IPS-15b (cell line): Measurements from ENCODE around the gene POU2AF1.

Experiments used
- H3K27me3 ChIP-seq: one replicate; pipeline ENCODE4 v1.6.1; 2013; ENCODE audit warnings: low read length; ENCODE audit not compliant: control insufficient read depth, insufficient read depth
- H3K36me3 ChIP-seq: one replicate; pipeline ENCODE4 v1.6.1; 2013; ENCODE audit warnings: low read length; ENCODE audit not compliant: control insufficient read depth, insufficient read depth
- H3K4me1 ChIP-seq: one replicate; pipeline ENCODE4 v1.6.1; 2013; ENCODE audit warnings: mild to moderate bottlenecking, low read length; ENCODE audit not compliant: control insufficient read depth, insufficient read depth
- H3K4me3 ChIP-seq: one replicate; pipeline ENCODE4 v1.5.1; 2013; ENCODE audit warnings: low read depth, low read length
- H3K9ac ChIP-seq: one replicate; pipeline ENCODE4 v1.6.1; 2013; ENCODE audit warnings: low read depth, mild to moderate bottlenecking, low read length
- H3K9me3 ChIP-seq: one replicate; pipeline ENCODE4 v1.6.1; 2013; ENCODE audit warnings: mild to moderate bottlenecking, low read length; ENCODE audit not compliant: control insufficient read depth, insufficient read depth

POU2AF1 gene

GRCh38 chr11:111355956-111356659 is 23.0 kb downstream of the POU2AF1 start:
- H3K9ac ChIP-seq, result no peak overlapping the region
- H3K36me3 ChIP-seq, result no peaks in the 10 kb centered on the region
- no peaks in the 10 kb centered on the region for H3K4me1 ChIP-seq
- H3K9me3 ChIP-seq, result no peaks in the 10 kb centered on the region
- H3K27me3 ChIP-seq, result no peaks in the 10 kb centered on the region
- no peak overlapping the region for H3K4me3 ChIP-seq

- Histone ChIP-seq H3K27me3 (no peaks in the 10 kb centered on the region), H3K36me3 (no peaks in the 10 kb centered on the region), H3K9ac (no peak overlapping the region), H3K9me3 (no peaks in the 10 kb centered on the region), H3K4me3 (no peak overlapping the region), H3K4me1 (no peaks in the 10 kb centered on the region)
These were observed 24.0 kb downstream of the POU2AF1 start for GRCh38 chr11:111355101-111355500.

DNA sequence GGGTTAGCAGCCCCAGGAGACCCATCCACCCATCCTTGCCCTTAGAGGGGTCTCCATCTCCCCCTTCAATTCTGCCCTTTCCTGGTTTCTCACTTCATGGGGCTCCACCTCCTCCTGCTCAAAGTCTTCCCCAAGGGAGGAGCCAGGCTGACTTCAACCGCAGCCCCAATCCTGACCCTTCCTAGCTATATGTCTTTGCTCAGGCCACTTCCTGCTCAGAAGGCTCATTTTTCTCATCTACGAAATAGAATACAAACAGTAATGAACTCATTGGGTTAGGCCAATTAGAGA is 24.5 kb downstream of the POU2AF1 start:
- Histone ChIP-seq H3K4me3 (no peak overlapping the region), H3K4me1 (no peaks in the 10 kb centered on the region)

GRCh38 chr11:111353776-111354600 is 25.1 kb downstream of the POU2AF1 start:
- Histone ChIP-seq H3K27me3 (no peaks in the 10 kb centered on the region), H3K36me3 (no peaks in the 10 kb centered on the region), H3K4me3 (no peak overlapping the region), H3K9ac (no peak overlapping the region), H3K4me1 (no peaks in the 10 kb centered on the region), H3K9me3 (no peaks in the 10 kb centered on the region)

More for the DNA sequence above, 24.5 kb downstream of the POU2AF1 start:
- Histone ChIP-seq H3K36me3 (no peaks in the 10 kb centered on the region), H3K9me3 (no peaks in the 10 kb centered on the region), H3K27me3 (no peaks in the 10 kb centered on the region), H3K9ac (no peak overlapping the region)

DNA sequence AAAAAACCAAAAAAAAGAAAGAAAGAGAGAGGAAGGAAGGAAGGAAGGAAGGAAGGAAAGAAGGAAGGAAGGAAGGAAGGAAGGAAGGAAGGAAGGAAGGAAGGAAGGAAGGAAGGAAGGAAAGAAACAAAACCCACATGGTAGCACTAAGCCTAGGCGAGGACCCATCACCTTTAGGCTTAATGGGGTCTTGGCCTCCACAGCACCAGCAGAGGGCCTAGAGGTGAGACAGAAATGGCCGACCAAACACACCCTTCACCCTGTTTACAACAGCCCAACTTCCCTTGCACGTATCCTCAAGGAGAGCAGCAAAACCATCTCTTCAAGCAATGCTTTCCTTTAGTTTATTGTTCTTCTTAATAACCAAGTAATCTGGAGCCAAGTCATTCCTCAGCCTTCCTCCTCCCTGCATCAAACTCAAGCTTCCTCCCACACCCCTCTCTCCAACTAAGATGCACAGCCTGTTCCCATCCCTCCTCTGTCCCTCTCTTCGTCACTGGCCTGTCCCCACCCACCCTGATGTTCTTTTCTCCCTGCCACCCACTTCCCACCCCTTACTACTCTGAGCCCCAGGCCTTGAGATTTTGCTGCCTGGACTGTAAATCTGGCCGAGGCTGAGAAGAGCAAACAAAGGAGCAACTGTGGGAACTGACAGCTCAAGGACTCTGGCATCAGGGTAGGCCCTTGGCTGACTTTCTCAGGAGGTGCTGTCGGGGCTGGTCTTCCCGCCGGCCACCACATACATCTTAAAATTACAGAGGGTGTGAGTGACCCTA is 26.0 kb downstream of the POU2AF1 start:
- H3K36me3 ChIP-seq, result no peaks in the 10 kb centered on the region
- no peak overlapping the region for H3K9ac ChIP-seq
- no peaks in the 10 kb centered on the region for H3K27me3 ChIP-seq
- H3K4me3 ChIP-seq, result no peak overlapping the region
- H3K4me1 ChIP-seq, result no peaks in the 10 kb centered on the region
- H3K9me3 ChIP-seq, result no peaks in the 10 kb centered on the region

DNA sequence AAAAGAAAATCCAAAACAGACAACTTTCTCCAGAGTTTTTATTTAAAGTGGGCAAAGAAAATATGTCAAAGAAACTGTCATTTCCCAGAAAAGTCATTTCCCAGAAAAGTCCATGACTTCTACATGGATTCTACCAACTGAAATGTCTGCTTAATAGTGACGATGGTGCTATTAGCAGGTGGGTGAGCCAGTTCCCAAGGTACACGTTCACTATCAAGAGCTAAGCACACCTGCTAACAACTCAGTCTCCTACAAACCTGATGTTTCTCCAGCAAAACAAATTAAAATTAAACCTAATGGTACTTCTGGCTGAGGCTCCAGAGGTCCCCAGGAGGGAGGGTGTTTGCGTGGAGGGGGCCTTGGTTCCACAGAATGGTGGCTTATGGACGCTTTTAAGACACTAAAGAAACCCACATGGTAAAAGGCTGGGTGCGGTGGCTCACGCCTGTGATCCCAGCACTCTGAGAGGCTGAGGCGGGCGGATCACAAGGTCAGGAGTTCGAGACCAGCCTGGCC is 26.8 kb downstream of the POU2AF1 start:
- H3K4me1 ChIP-seq, result no peaks in the 10 kb centered on the region
- no peaks in the 10 kb centered on the region for H3K27me3 ChIP-seq
- H3K4me3 ChIP-seq, result no peak overlapping the region
- H3K9ac ChIP-seq, result no peak overlapping the region
- no peaks in the 10 kb centered on the region for H3K9me3 ChIP-seq
- no peaks in the 10 kb centered on the region for H3K36me3 ChIP-seq

- Histone ChIP-seq H3K9ac (no peak overlapping the region), H3K4me1 (no peaks in the 10 kb centered on the region), H3K27me3 (no peaks in the 10 kb centered on the region), H3K4me3 (no peak overlapping the region), H3K9me3 (no peaks in the 10 kb centered on the region), H3K36me3 (no peaks in the 10 kb centered on the region)
These were observed 27.6 kb downstream of the POU2AF1 start for GRCh38 chr11:111351374-111352055.

DNA sequence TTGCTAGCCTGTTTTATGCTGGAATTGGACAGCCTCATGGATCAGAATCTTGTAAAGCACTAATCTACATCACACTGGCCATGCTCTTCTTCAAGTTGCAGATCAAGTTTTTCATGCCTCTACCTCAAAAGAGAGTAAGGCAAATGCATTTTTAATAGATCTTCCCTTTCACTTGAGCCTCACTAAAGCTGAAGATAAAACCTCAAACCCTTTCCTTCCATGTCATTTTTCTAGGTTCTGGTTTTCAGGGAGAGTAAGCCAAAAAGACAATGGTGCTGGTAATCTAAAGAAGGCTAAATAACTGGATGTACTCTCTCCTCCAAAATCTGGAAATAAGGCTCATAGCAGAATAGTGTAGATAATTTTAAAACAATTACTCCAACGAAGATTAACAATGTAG is 28.3 kb downstream of the POU2AF1 start:
- no peaks in the 10 kb centered on the region for H3K4me1 ChIP-seq
- no peak overlapping the region for H3K9ac ChIP-seq
- no peaks in the 10 kb centered on the region for H3K36me3 ChIP-seq
- H3K4me3 ChIP-seq, result no peak overlapping the region
- no peaks in the 10 kb centered on the region for H3K27me3 ChIP-seq
- H3K9me3 ChIP-seq, result no peaks in the 10 kb centered on the region

DNA sequence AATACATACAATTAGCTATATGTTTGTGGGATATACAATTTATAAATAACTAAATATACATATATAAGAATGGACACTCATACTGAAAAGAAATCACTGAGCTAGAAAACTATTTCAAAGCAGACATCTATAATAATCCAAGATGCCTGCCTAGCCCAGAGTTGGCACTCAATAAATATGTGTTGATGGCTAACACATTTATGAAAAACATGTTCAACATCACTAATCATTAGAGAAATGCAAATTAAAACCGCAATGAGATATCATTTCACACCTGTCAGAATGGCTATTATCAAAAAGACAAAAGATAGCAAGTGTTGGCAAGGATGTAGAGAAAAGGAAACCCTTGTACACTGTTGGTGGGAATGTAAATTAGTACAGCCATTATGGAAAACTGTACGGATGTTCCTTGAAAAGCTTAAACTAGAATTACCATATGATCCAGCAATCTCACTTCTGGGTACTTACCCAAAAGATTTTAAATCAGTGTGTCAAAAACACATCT is 29.8 kb downstream of the POU2AF1 start:
- no peak overlapping the region for H3K9ac ChIP-seq
- no peaks in the 10 kb centered on the region for H3K4me1 ChIP-seq
- H3K36me3 ChIP-seq, result no peaks in the 10 kb centered on the region
- no peaks in the 10 kb centered on the region for H3K27me3 ChIP-seq
- no peak overlapping the region for H3K4me3 ChIP-seq
- H3K9me3 ChIP-seq, result no peaks in the 10 kb centered on the region

DNA sequence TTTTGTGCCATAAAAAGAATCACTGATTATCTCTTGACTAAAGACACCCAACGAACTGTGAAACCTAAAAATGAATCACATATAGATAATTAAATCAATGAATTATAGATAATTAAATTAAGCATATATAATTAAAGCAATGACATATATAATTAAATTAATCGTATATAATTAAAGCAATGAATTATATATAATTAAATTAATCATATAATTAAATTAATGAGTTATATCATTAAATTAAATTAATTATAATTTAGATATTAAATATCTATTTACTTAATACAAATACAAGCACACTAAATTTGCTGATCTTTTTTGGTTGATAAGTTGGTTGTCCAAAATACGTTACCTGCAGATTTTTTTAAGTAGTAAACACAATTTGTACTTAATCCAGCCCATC is 30.9 kb downstream of the POU2AF1 start:
- Histone ChIP-seq H3K9me3 (no peaks in the 10 kb centered on the region), H3K27me3 (no peaks in the 10 kb centered on the region), H3K9ac (no peak overlapping the region), H3K4me3 (no peak overlapping the region), H3K36me3 (no peaks in the 10 kb centered on the region), H3K4me1 (no peaks in the 10 kb centered on the region)

GRCh38 chr11:111347723-111348115 is 31.4 kb downstream of the POU2AF1 start:
- H3K9ac ChIP-seq, result no peak overlapping the region
- H3K4me3 ChIP-seq, result no peak overlapping the region
- H3K36me3 ChIP-seq, result no peaks in the 10 kb centered on the region
- H3K9me3 ChIP-seq, result no peaks in the 10 kb centered on the region
- H3K27me3 ChIP-seq, result no peaks in the 10 kb centered on the region
- no peaks in the 10 kb centered on the region for H3K4me1 ChIP-seq
